SK-N-SH (cell line): ENCODE results near the gene ST6GALNAC5. TPM values are rescaled to one million over a fixed set of nuclear protein-coding genes. Genes with fewer than 3 reads are reported as not detected.
"Not testable (repeated sequence)": the region's sequence is repeated elsewhere in the genome, so short reads cannot be mapped to it uniquely, and the experiment has no call there.

Source experiments
- CTCF ChIA-PET: fragments of 300-600, 350-600 bp; formaldehyde crosslinking; extraction: SDS; loops from one replicate; lab custom pipeline; 2021; lab: Yijun Ruan, JAX
- POLR2A ChIA-PET: fragments of 350-600 bp; sonication (Branson Sonifier 250); formaldehyde crosslinking; extraction: SDS; loops from one replicate; lab custom pipeline; 2020; ENCODE audit warnings: antibody characterized with exemption, inconsistent platforms; lab: Yijun Ruan, JAX
- DNase-seq: peaks from one replicate; pipeline ENCODE4 v3.0.0; 2012
- H2AFZ ChIP-seq: fragments of 200-600 bp; sonication (generic); 2 replicates; pipeline ENCODE4 v1.8.1; 2016; ENCODE audit warnings: antibody characterized with exemption, mild to moderate bottlenecking, low read depth
- H3F3A ChIP-seq: fragments of 200-600 bp; sonication (generic); replicated peaks from 2 replicates; pipeline ENCODE3; 2016; ENCODE audit warnings: antibody characterized with exemption, mild to moderate bottlenecking; ENCODE audit not compliant: insufficient read depth
- H3K27ac ChIP-seq, 2 experiments: fragments of 200-500 bp in 1 of 2; fragments of 200-600 bp in 1 of 2; sonication (Bioruptor generic) in 1 of 2; sonication (generic), shearing (Covaris generic) in 1 of 2; 2 replicates each; pipeline versions ENCODE4 v1.5.1 to v1.6.1; 2014 to 2016; ENCODE audit warnings: low read depth in 2 of 2, inconsistent platforms in 1 of 2, low read length in 1 of 2, mild to moderate bottlenecking in 1 of 2, mixed read lengths in 1 of 2
- H3K27me3 ChIP-seq: fragments of 200-600 bp; sonication (generic), shearing (Covaris generic); 2 replicates; pipeline ENCODE4 v1.6.1; 2016; ENCODE audit warnings: mixed run types; ENCODE audit not compliant: insufficient read depth
- H3K36me3 ChIP-seq, 2 experiments: fragments of 200-500 bp in 1 of 2; fragments of 200-600 bp in 1 of 2; sonication (Bioruptor generic) in 1 of 2; sonication (generic) in 1 of 2; replicated peaks in 1 of 2; 2 replicates each; pipeline versions ENCODE3 to v1.5.1; 2014 to 2016; ENCODE audit warnings: low read length in 1 of 2, mild to moderate bottlenecking in 1 of 2; ENCODE audit not compliant: insufficient read depth in 2 of 2, control insufficient read depth in 1 of 2
- H3K4me1 ChIP-seq, 2 experiments: fragments of 200-500 bp in 1 of 2; fragments of 200-600 bp in 1 of 2; sonication (Bioruptor generic) in 1 of 2; sonication (generic), shearing (Covaris generic) in 1 of 2; 2 replicates each; pipeline versions ENCODE4 v1.5.1 to v1.6.1; 2014 to 2016; ENCODE audit warnings: low read depth in 1 of 2, low read length in 1 of 2, mixed run types in 1 of 2; ENCODE audit not compliant: insufficient read depth in 2 of 2, control insufficient read depth in 1 of 2
- H3K4me2 ChIP-seq: fragments of 200-600 bp; sonication (generic), shearing (Covaris generic); 2 replicates; pipeline ENCODE4 v1.6.1; 2017; ENCODE audit warnings: mixed run types
- H3K4me3 ChIP-seq, 2 experiments: fragments of 200-500 bp in 1 of 2; fragments of 200-600 bp in 1 of 2; sonication (Bioruptor generic) in 1 of 2; sonication (generic), shearing (Covaris generic) in 1 of 2; 2 replicates each; pipeline versions ENCODE4 v1.5.1 to v1.8.1; 2014 to 2016; ENCODE audit warnings: low read depth in 2 of 2, inconsistent platforms in 1 of 2, low read length in 1 of 2, mild to moderate bottlenecking in 1 of 2, mixed read lengths in 1 of 2, moderate library complexity in 1 of 2
- H3K79me2 ChIP-seq: fragments of 200-600 bp; sonication (generic); 2 replicates; pipeline ENCODE4 v1.8.1; 2017; ENCODE audit warnings: mild to moderate bottlenecking; ENCODE audit not compliant: insufficient read depth
- H3K9ac ChIP-seq: fragments of 200-600 bp; sonication (generic); 2 replicates; pipeline ENCODE4 v1.6.1; 2017; ENCODE audit warnings: mixed run types
- H3K9me2 ChIP-seq: fragments of 200-600 bp; sonication (generic); 2 replicates; pipeline ENCODE4 v1.6.1; 2017; ENCODE audit warnings: mixed run types
- H3K9me3 ChIP-seq: fragments of 200-600 bp; sonication (generic); 2 replicates; pipeline ENCODE4 v1.6.1; 2017; ENCODE audit warnings: mixed run types, mild to moderate bottlenecking, moderate library complexity
- H4K20me1 ChIP-seq: fragments of 200-600 bp; sonication (generic); 2 replicates; pipeline ENCODE4 v1.6.1; 2017; ENCODE audit warnings: mild to moderate bottlenecking, mixed run types; ENCODE audit not compliant: insufficient read depth
- FOXJ3 ChIP-seq: sonication (generic); formaldehyde crosslinking; IDR thresholded peaks from 2 replicates; pipeline ENCODE4 v1.5.1; 2020; ENCODE audit warnings: mild to moderate bottlenecking, missing genetic modification reagents
- NFIC ChIP-seq: IDR thresholded peaks from 2 replicates; pipeline ENCODE4 v1.4.0; 2012; ENCODE audit warnings: borderline replicate concordance
- POLR2AphosphoS5 ChIP-seq: IDR thresholded peaks from 2 replicates; pipeline ENCODE4 v1.6.1; 2012; ENCODE audit warnings: low read depth, low read length
- RAD21 ChIP-seq: IDR thresholded peaks from 2 replicates; pipeline ENCODE4 v1.6.1; 2012; ENCODE audit warnings: mild to moderate bottlenecking, low read length
- RCOR1 ChIP-seq: fragments of 150-350 bp; IDR thresholded peaks from 2 replicates; pipeline ENCODE4 v1.6.1; 2017; ENCODE audit warnings: antibody characterized with exemption, low read length
- SIN3A ChIP-seq: IDR thresholded peaks from 2 replicates; pipeline ENCODE4 v1.6.1; 2012; ENCODE audit warnings: low read depth, mild to moderate bottlenecking, low read length, moderate library complexity, borderline replicate concordance
- TCF12 ChIP-seq: IDR thresholded peaks from 2 replicates; pipeline ENCODE4 v1.4.0; 2012
- USF1 ChIP-seq: IDR thresholded peaks from 2 replicates; pipeline ENCODE4 v1.4.0; 2012; ENCODE audit warnings: low read depth, borderline replicate concordance
- YY1 ChIP-seq: IDR thresholded peaks from 2 replicates; pipeline ENCODE4 v1.4.0; 2012; ENCODE audit warnings: low read depth, mild to moderate bottlenecking
- polyA plus RNA-seq, 3 experiments: library from polyadenylated mRNA; depleted of rRNA; stranded (reverse); fragments of >200 nt; gene quantifications; 2 replicates each; pipeline ENCODE4 v1.2.3, GENCODE V29; 2012
- TF ChIP-seq, protein P1 (sequence below): IDR thresholded peaks from 2 replicates; pipeline ENCODE4 v1.6.1; 2012; ENCODE audit warnings: mild to moderate bottlenecking, low read depth, low read length, moderate library complexity
- TF ChIP-seq, protein P2 (sequence below): fragments of 200-600 bp; sonication (generic); IDR thresholded peaks from 2 replicates; pipeline ENCODE4 v1.6.1; 2017; ENCODE audit warnings: antibody characterized with exemption, mild to moderate bottlenecking, moderate library complexity

Gene ST6GALNAC5
- polyA plus RNA-seq, 1 of the 3 experiments (the other 2 are of a cell fraction): 10.6 TPM

DNA sequence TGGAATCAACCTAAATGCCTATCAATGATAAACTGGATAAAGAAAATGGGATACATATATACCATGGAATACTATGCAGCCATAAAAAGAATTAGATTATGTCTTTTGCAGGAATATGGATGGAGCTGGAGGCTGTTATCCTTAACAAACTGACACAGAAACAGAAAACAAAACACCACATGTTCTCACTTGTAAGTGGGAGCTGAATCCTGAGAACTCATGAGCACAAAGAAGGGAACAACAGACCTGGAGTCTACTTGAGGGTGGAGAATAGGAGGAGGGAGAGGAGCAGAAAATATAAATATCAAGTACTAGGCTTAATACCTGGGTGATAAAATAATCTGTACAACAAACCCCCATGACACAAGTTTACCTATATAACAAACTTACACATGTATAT is 44.3 kb upstream of the ST6GALNAC5 start:
- H3K4me3 ChIP-seq, H3K27ac ChIP-seq, POLR2A ChIA-PET: not testable (repeated sequence)

DNA sequence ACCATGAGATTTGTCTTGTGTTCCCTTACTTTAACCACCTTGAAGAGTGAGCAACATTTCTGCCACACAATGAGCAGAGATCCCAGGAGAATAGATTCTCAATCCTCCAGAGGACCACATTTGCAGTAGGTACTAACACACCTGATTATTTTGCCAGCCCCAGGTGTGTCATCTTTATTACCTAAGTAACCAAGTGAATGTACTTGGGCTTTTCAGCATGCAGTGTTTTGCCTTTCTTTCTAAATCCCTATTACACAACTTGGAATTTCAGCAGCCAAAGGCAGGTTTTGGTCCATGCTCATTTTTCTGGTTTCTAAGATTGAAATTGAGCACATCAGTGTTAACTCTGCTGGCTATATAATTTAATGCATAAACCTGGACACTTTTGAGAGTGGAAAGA is 43.2 kb upstream of the ST6GALNAC5 start:
- CTCF ChIA-PET: no interaction called here
- H2AFZ ChIP-seq: no peak overlapping the region
- no peak overlapping the region for H3K9ac ChIP-seq
- no peaks in the 10 kb centered on the region; a peak in 1 of 4 replicates for H3K4me1 ChIP-seq
- no peak for DNase-seq
- no peaks in the 10 kb centered on the region for H3K9me2 ChIP-seq
- H3K27me3 ChIP-seq: no peaks in the 10 kb centered on the region
- H3K36me3 ChIP-seq: no peaks in the 10 kb centered on the region
- H3K4me2 ChIP-seq: no peak overlapping the region
- POLR2A ChIA-PET: no interaction called here
- no peak overlapping the region for H3K4me3 ChIP-seq
- H3K27ac ChIP-seq: no peak overlapping the region
- H4K20me1 ChIP-seq: no peaks in the 10 kb centered on the region
- no peaks in the 10 kb centered on the region for H3F3A ChIP-seq
- H3K79me2 ChIP-seq: no peaks in the 10 kb centered on the region
- TF ChIP-seq SIN3A: no peak
- no peak for TF ChIP-seq RCOR1
- no peak for TF ChIP-seq NFIC
- TF ChIP-seq POLR2AphosphoS5: no peak
- TF ChIP-seq YY1: no peak
- TF ChIP-seq, protein P1, sequence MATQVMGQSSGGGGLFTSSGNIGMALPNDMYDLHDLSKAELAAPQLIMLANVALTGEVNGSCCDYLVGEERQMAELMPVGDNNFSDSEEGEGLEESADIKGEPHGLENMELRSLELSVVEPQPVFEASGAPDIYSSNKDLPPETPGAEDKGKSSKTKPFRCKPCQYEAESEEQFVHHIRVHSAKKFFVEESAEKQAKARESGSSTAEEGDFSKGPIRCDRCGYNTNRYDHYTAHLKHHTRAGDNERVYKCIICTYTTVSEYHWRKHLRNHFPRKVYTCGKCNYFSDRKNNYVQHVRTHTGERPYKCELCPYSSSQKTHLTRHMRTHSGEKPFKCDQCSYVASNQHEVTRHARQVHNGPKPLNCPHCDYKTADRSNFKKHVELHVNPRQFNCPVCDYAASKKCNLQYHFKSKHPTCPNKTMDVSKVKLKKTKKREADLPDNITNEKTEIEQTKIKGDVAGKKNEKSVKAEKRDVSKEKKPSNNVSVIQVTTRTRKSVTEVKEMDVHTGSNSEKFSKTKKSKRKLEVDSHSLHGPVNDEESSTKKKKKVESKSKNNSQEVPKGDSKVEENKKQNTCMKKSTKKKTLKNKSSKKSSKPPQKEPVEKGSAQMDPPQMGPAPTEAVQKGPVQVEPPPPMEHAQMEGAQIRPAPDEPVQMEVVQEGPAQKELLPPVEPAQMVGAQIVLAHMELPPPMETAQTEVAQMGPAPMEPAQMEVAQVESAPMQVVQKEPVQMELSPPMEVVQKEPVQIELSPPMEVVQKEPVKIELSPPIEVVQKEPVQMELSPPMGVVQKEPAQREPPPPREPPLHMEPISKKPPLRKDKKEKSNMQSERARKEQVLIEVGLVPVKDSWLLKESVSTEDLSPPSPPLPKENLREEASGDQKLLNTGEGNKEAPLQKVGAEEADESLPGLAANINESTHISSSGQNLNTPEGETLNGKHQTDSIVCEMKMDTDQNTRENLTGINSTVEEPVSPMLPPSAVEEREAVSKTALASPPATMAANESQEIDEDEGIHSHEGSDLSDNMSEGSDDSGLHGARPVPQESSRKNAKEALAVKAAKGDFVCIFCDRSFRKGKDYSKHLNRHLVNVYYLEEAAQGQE: no peak
- no peak for TF ChIP-seq USF1
- no peak for TF ChIP-seq TCF12
- TF ChIP-seq, protein P2, sequence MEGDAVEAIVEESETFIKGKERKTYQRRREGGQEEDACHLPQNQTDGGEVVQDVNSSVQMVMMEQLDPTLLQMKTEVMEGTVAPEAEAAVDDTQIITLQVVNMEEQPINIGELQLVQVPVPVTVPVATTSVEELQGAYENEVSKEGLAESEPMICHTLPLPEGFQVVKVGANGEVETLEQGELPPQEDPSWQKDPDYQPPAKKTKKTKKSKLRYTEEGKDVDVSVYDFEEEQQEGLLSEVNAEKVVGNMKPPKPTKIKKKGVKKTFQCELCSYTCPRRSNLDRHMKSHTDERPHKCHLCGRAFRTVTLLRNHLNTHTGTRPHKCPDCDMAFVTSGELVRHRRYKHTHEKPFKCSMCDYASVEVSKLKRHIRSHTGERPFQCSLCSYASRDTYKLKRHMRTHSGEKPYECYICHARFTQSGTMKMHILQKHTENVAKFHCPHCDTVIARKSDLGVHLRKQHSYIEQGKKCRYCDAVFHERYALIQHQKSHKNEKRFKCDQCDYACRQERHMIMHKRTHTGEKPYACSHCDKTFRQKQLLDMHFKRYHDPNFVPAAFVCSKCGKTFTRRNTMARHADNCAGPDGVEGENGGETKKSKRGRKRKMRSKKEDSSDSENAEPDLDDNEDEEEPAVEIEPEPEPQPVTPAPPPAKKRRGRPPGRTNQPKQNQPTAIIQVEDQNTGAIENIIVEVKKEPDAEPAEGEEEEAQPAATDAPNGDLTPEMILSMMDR: no peak
- TF ChIP-seq RAD21: no peak
- no peak for TF ChIP-seq FOXJ3
- H3K9me3 ChIP-seq: no peaks in the 10 kb centered on the region

More for the DNA sequence above, 44.3 kb upstream of the ST6GALNAC5 start:
- not testable (repeated sequence) for H4K20me1 ChIP-seq, H2AFZ ChIP-seq, H3K9ac ChIP-seq, H3K4me2 ChIP-seq, DNase-seq, H3K9me3 ChIP-seq, H3K4me1 ChIP-seq, H3F3A ChIP-seq, H3K79me2 ChIP-seq, H3K36me3 ChIP-seq, H3K27me3 ChIP-seq, H3K9me2 ChIP-seq
- CTCF ChIA-PET: interaction anchor here (1.3 kb wide), 1 partner anchor 10 kb away, joined by 3 read pairs; no protein-coding TSS in a partner anchor
